ENCODE data around the gene RIMBP3C. TPM values are rescaled to one million over a fixed set of nuclear protein-coding genes. Genes with fewer than 3 reads are reported as not detected.
A peak's percentile ranks its signal among the peaks of the same experiment; 100 is the strongest.
"Not testable (repeated sequence)": the region's sequence is repeated elsewhere in the genome, so short reads cannot be mapped to it uniquely, and the experiment has no call there.

RIMBP3C gene, protein sequence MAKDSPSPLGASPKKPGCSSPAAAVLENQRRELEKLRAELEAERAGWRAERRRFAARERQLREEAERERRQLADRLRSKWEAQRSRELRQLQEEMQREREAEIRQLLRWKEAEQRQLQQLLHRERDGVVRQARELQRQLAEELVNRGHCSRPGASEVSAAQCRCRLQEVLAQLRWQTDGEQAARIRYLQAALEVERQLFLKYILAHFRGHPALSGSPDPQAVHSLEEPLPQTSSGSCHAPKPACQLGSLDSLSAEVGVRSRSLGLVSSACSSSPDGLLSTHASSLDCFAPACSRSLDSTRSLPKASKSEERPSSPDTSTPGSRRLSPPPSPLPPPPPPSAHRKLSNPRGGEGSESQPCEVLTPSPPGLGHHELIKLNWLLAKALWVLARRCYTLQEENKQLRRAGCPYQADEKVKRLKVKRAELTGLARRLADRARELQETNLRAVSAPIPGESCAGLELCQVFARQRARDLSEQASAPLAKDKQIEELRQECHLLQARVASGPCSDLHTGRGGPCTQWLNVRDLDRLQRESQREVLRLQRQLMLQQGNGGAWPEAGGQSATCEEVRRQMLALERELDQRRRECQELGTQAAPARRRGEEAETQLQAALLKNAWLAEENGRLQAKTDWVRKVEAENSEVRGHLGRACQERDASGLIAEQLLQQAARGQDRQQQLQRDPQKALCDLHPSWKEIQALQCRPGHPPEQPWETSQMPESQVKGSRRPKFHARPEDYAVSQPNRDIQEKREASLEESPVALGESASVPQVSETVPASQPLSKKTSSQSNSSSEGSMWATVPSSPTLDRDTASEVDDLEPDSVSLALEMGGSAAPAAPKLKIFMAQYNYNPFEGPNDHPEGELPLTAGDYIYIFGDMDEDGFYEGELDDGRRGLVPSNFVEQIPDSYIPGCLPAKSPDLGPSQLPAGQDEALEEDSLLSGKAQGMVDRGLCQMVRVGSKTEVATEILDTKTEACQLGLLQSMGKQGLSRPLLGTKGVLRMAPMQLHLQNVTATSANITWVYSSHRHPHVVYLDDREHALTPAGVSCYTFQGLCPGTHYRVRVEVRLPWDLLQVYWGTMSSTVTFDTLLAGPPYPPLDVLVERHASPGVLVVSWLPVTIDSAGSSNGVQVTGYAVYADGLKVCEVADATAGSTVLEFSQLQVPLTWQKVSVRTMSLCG (N-terminal part only)
- total RNA-seq: 1.2 TPM in 1 of 2 replicates, not detected in the other
- long read RNA-seq: 0 reads

DNA sequence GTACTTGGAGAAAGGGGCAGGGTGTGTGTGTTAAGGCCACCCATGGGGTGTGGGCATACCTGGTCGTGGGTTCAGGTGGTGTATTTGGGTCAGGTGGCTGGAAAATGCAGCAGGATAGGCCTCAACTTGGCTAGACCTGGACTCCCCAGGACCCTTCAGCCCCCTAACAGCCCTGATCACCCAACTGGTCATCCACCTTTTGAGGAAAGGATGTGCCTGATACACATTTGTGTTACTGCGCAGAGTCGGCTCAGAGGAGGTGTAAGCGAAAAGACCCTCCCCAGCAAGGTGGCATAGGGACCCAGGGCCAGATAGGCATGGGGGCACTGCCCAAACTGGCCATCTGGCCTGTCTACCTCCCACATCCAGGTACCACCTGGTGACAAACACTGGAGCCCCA, at the start of gene RIMBP3C:
Gene RIMBP3C (minus strand): TSS at position 101 of the 400 bp plus-strand sequence. CDS start 485 bp downstream, outside the sequence.
- H3K9me3 Mint-ChIP-seq (ENCODE audit: low read depth); H3K36me3 Mint-ChIP-seq (ENCODE audit: insufficient read depth); H3K4me1 Mint-ChIP-seq (ENCODE audit: low read depth); H3K27ac Mint-ChIP-seq; H3K27me3 Mint-ChIP-seq; DNase-seq (ENCODE audit: low spot score, unreplicated experiment); H3K4me3 Mint-ChIP-seq (ENCODE audit: low read depth): not testable (repeated sequence)

DNA sequence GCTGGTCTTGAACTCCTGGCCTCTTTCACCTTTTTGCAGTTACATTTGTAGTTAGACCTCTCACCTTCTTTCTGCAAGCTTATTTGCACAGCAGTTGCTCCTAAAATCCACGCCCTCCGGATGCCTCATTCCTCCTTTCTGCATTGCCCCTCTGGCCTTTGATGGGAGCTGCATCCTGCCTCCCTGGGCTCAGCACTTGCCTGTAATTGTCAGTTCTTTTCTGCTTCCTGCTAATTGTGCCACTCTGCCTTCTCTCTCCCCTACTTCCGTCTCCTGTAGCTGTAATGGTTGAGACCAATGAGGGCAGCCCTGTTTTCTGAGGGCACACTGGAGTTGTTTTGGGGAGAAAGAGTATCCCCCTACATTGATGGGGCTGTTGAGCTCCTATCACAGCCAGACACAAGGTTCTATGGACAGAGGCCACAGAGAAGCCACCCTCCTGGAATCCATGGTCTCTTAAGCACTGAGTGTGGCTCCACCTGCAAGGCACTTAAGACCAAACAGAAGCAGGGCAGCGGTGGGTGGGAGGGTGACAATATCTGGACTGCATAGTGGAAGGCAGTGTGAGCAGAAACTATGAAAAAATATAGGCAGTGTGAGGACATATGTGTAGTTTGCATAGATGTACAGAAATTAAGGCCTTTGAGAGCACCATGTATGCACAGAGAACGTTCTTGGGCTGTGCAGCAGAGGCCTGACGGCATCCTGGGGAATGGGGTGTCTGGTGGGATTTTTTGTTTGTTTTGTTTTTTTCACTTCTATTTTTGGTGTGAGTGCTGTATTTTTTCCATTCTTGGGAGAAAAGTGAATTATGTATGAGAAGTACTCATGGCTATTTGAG, 48.0 kb upstream of the RIMBP3C start:
- TF ChIP-seq, protein P1, sequence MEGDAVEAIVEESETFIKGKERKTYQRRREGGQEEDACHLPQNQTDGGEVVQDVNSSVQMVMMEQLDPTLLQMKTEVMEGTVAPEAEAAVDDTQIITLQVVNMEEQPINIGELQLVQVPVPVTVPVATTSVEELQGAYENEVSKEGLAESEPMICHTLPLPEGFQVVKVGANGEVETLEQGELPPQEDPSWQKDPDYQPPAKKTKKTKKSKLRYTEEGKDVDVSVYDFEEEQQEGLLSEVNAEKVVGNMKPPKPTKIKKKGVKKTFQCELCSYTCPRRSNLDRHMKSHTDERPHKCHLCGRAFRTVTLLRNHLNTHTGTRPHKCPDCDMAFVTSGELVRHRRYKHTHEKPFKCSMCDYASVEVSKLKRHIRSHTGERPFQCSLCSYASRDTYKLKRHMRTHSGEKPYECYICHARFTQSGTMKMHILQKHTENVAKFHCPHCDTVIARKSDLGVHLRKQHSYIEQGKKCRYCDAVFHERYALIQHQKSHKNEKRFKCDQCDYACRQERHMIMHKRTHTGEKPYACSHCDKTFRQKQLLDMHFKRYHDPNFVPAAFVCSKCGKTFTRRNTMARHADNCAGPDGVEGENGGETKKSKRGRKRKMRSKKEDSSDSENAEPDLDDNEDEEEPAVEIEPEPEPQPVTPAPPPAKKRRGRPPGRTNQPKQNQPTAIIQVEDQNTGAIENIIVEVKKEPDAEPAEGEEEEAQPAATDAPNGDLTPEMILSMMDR (IDR thresholded peaks at IDR 0.05; ENCODE audit: unreplicated experiment): no peak
- Mint-ChIP-seq H3K27ac (peak overlapping the region; percentile 75), H3K27me3 (no peaks in the 10 kb centered on the region), H3K9me3 (ENCODE audit: low read depth) (no peaks in the 10 kb centered on the region), H3K4me3 (ENCODE audit: low read depth) (no peak overlapping the region), H3K4me1 (ENCODE audit: low read depth) (peaks cover 10% of the 10 kb centered on the region), H3K36me3 (ENCODE audit: insufficient read depth) (peaks cover 13% of the 10 kb centered on the region)
- no peak for DNase-seq (ENCODE audit: low spot score, unreplicated experiment)

DNA sequence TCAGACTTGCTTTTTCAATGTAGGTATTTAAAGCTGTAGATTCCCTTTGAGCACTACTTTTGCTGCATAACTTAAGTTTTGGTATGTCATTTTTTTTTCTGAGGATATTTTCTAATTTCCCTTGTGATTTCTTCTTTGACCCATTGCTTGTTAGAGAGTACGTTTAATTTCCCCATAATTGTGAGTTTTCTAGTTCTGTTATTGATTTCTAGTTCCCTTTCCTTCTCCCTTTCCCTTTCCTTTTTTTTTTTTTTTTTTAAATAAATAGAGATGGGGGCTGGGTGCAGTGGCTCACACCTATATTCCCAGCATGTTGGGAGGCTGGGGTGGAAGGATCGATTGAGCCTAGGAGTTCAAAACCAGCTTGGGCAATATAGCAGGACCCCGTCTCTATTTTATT, 47.0 kb upstream of the RIMBP3C start:
- H3K9me3 Mint-ChIP-seq (ENCODE audit: low read depth): no peaks in the 10 kb centered on the region
- H3K36me3 Mint-ChIP-seq (ENCODE audit: insufficient read depth): peaks cover 18% of the 10 kb centered on the region
- no peaks in the 10 kb centered on the region for H3K27me3 Mint-ChIP-seq
- peaks cover 10% of the 10 kb centered on the region for H3K4me1 Mint-ChIP-seq (ENCODE audit: low read depth)
- no peak overlapping the region for H3K4me3 Mint-ChIP-seq (ENCODE audit: low read depth)
- no peak for DNase-seq (ENCODE audit: low spot score, unreplicated experiment)
- TF ChIP-seq, protein P1 (IDR thresholded peaks at IDR 0.05; ENCODE audit: unreplicated experiment): no peak
- H3K27ac Mint-ChIP-seq: no peak overlapping the region

DNA sequence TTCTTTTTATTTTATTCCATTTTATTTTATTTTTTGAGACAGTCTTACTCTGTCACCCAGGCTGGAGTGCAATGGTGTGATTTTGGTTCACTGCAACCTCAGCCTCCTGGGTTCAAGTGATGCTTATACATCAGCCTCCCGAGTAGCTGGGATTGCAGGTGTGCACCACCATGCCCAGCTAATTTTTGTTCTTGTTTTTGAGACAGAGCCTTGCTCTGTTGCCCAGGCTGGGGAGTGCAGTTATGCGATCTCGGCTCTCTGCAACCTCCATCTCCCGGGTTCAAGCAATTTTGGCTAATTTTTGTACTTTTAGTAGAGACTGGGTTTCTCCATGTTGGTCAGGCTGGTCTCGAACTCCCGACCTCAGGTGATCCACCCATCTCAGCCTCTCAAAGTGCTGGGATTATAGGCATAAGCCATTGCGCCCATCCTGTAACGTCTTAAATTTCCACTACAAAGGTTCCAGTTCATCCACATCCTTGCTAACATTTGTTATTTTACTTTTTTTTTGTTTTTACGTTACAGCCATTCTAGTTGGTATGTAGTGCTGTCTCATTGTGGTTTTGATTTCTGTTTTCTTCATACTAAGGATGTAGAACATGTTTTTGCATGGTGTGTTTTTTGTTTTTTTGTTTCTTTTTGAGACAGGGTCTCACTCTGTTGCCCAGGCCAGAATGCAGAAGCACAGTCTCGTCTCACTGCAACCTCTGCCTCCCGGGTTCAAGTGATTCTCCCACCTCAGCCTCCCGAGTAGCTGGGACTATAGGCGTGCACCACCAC, 45.3 kb upstream of the RIMBP3C start:
- not testable (repeated sequence) for H3K4me3 Mint-ChIP-seq (ENCODE audit: low read depth); H3K9me3 Mint-ChIP-seq (ENCODE audit: low read depth); DNase-seq (ENCODE audit: low spot score, unreplicated experiment); H3K27me3 Mint-ChIP-seq; H3K27ac Mint-ChIP-seq
- Mint-ChIP-seq H3K36me3 (ENCODE audit: insufficient read depth) (peaks cover 19% of the 10 kb centered on the region), H3K4me1 (ENCODE audit: low read depth) (peaks cover 10% of the 10 kb centered on the region)

DNA sequence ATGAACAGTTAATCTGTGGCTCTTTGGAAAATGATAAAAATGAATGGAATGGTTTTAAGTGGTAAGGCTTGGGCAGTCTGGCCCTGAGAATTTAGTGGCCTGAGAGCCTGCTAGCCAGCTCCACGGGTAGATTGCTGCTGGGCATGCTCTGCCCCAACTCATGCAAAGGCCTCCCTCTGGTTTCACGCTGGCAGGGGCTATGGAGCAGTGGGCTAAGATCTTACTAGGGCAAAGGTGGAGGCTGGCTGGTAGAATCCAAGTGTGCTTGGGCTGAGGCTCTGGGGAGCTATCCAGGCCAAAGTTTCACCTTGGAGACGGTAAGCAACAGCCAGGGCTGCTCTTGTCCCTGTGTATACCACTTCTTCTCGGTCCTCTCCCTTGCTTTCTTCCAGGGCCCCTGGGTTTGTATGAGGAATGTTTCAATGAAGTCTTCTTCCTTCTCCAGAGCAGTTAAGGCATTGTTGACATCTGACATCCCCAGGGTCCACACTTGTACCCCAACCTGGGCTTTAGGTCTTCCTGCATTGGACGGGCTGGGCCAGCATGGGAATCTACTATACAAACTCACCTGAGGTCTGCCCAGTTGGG, 43.7 kb upstream of the RIMBP3C start:
- H3K36me3 Mint-ChIP-seq (ENCODE audit: insufficient read depth): peaks cover 19% of the 10 kb centered on the region
- peak overlapping the region; percentile 77 for H3K27ac Mint-ChIP-seq
- no peak overlapping the region for H3K4me3 Mint-ChIP-seq (ENCODE audit: low read depth)
- H3K4me1 Mint-ChIP-seq (ENCODE audit: low read depth): peaks cover 8% of the 10 kb centered on the region
- no peak for DNase-seq (ENCODE audit: low spot score, unreplicated experiment)
- no peaks in the 10 kb centered on the region for H3K9me3 Mint-ChIP-seq (ENCODE audit: low read depth)
- TF ChIP-seq, protein P1 (IDR thresholded peaks at IDR 0.05; ENCODE audit: unreplicated experiment): no peak
- H3K27me3 Mint-ChIP-seq: no peaks in the 10 kb centered on the region

All from progenitor cell of endocrine pancreas (in vitro differentiated cells).